Measurements from ENCODE around the gene GALNT15. TPM values are rescaled to one million over a fixed set of nuclear protein-coding genes. Genes with fewer than 3 reads are reported as not detected.

The GALNT15 gene
- total and polyA plus RNA-seq, 2 donors (not counting 3 experiments of a cell fraction or from before 2014, with no cell fraction given): 0.87 to 5.4 TPM

GRCh38 chr3:16204751-16205150, 30.3 kb downstream of the GALNT15 start:
- Histone ChIP-seq H3K27me3 (ENCODE audit: control insufficient read depth in 2 of 2, insufficient read depth in 2 of 2, low read length in 2 of 2) (peaks cover 0 to 2% of the 10 kb centered on the region in 2 experiments), H3K36me3 (ENCODE audit: control insufficient read depth in 2 of 2, extremely low read depth in 1 of 2, insufficient read depth in 2 of 2, low read length in 2 of 2) (no peaks in the 10 kb centered on the region), H3K9me3 (replicated peaks; ENCODE audit: control insufficient read depth, insufficient read depth, low read length) (no peaks in the 10 kb centered on the region), H4K20me1 (replicated peaks; ENCODE audit: control insufficient read depth, extremely low read depth, insufficient read depth, low read length) (no peaks in the 10 kb centered on the region), H3K27ac (ENCODE audit: insufficient read depth, low read depth, low read length) (no peak overlapping the region), H3K4me3 (replicated peaks in 1 of 3; ENCODE audit: insufficient read depth in 1 of 3, low read depth in 1 of 3, low read length in 3 of 3) (no peak overlapping the region), H3K4me2 (ENCODE audit: insufficient read depth, low read length) (no peak overlapping the region), H3K9me1 (replicated peaks; ENCODE audit: control insufficient read depth, extremely low read depth, insufficient read depth, low read length) (no peaks in the 10 kb centered on the region), H3K9ac (replicated peaks; ENCODE audit: extremely low read depth, insufficient read depth, low read length) (no peak overlapping the region), H3K79me2 (ENCODE audit: control insufficient read depth, insufficient read depth, low read length) (no peaks in the 10 kb centered on the region), H3K4me1 (ENCODE audit: control insufficient read depth, extremely low read depth, insufficient read depth, low read length) (peaks cover 12% of the 10 kb centered on the region), H2AFZ (ENCODE audit: low read depth, low read length) (no peak overlapping the region)
- no TSS peak for BruUV-seq (replicated peaks)
- CTCF ChIA-PET: interaction anchor here (1.3 kb wide), 1 partner anchor 16 kb away, joined by 3 read pairs; no protein-coding TSS in a partner anchor
- DNase-seq (ENCODE audit: low read depth, low spot score) (no peak), FAIRE-seq (no peak)
- POLR2A ChIA-PET: no interaction called here
- TF ChIP-seq MYC (IDR thresholded peaks at IDR 0.05; ENCODE audit: low read depth, low read length): no peak
- TF ChIP-seq EZH2 (IDR thresholded peaks at IDR 0.05; ENCODE audit: borderline replicate concordance, low read depth, low read length, severe bottlenecking): no peak
- no peak for TF ChIP-seq JUN (IDR thresholded peaks at IDR 0.05; ENCODE audit: borderline replicate concordance, insufficient read depth, insufficient read length, low read depth)
- TF ChIP-seq CTCF (IDR thresholded peaks at IDR 0.05; ENCODE audit: extremely low read depth in 1 of 2, insufficient read depth in 1 of 2, low read depth in 1 of 2, low read length in 2 of 2): no peak
- TF ChIP-seq POLR2A (IDR thresholded peaks at IDR 0.05; ENCODE audit: low read depth, low read length): no peak
- TF ChIP-seq GATA2 (IDR thresholded peaks at IDR 0.05; ENCODE audit: insufficient read depth, insufficient read length, low read depth, low read length): no peak
- no peak for TF ChIP-seq POLR2AphosphoS5 (IDR thresholded peaks at IDR 0.05; ENCODE audit: insufficient read depth, low read depth, low read length)
- TF ChIP-seq FOS (IDR thresholded peaks at IDR 0.05; ENCODE audit: borderline replicate concordance, insufficient read depth, low read length): no peak
- TF ChIP-seq MAX (IDR thresholded peaks at IDR 0.05; ENCODE audit: insufficient read depth, insufficient read length): no peak
- dilution Hi-C loops (cut with MboI; ENCODE audit: extremely low pct_ligation_motif_present, low sequenced_read_pairs): no loop called here
- intact Hi-C loops (cut with micrococcal nuclease): no loop called here
